HUES48 (cell line): ENCODE data around the gene CBX7.

ENCODE experiments used
- H3K27ac ChIP-seq: one replicate; pipeline ENCODE4 v1.7.0; 2013; ENCODE audit warnings: low read depth, low read length, inconsistent platforms
- H3K27me3 ChIP-seq: 2 replicates; pipeline ENCODE4 v1.6.1; 2013; ENCODE audit warnings: mild to moderate bottlenecking, low read length; ENCODE audit not compliant: control insufficient read depth, insufficient read depth
- H3K36me3 ChIP-seq: 2 replicates; pipeline ENCODE4 v1.6.1; 2013; ENCODE audit warnings: low read length; ENCODE audit not compliant: control insufficient read depth, insufficient read depth
- H3K4me1 ChIP-seq: 2 replicates; pipeline ENCODE4 v1.6.1; 2013; ENCODE audit warnings: mild to moderate bottlenecking, low read length; ENCODE audit not compliant: control insufficient read depth, insufficient read depth
- H3K4me3 ChIP-seq: 2 replicates; pipeline ENCODE4 v1.5.1; 2013; ENCODE audit warnings: mild to moderate bottlenecking, low read depth, low read length
- H3K9ac ChIP-seq: 2 replicates; pipeline ENCODE4 v1.6.1; 2013; ENCODE audit warnings: mild to moderate bottlenecking, low read depth, low read length, moderate library complexity
- H3K9me3 ChIP-seq: 2 replicates; pipeline ENCODE4 v1.6.1; 2013; ENCODE audit warnings: low read length; ENCODE audit not compliant: control insufficient read depth, insufficient read depth

Gene CBX7

GRCh38 chr22:39142088-39142680 lies 10.3 kb downstream of the CBX7 start:
- H3K4me3 ChIP-seq: no peak overlapping the region
- H3K27me3 ChIP-seq: no peaks in the 10 kb centered on the region
- no peak overlapping the region for H3K9ac ChIP-seq
- no peaks in the 10 kb centered on the region for H3K9me3 ChIP-seq
- peaks cover 17% of the 10 kb centered on the region for H3K4me1 ChIP-seq
- H3K27ac ChIP-seq: no peak overlapping the region
- H3K36me3 ChIP-seq: no peaks in the 10 kb centered on the region

GRCh38 chr22:39139933-39140332 lies 12.5 kb downstream of the CBX7 start:
- Histone ChIP-seq H3K4me1 (peaks cover 13% of the 10 kb centered on the region), H3K4me3 (no peak overlapping the region), H3K27ac (no peak overlapping the region), H3K9me3 (no peaks in the 10 kb centered on the region), H3K27me3 (no peaks in the 10 kb centered on the region), H3K9ac (no peak overlapping the region), H3K36me3 (no peaks in the 10 kb centered on the region)

GRCh38 chr22:39138357-39138997 lies 14.0 kb downstream of the CBX7 start:
- Histone ChIP-seq H3K9me3 (no peaks in the 10 kb centered on the region), H3K9ac (no peak overlapping the region), H3K27ac (no peak overlapping the region)

GRCh38 chr22:39136317-39136716 lies 16.2 kb downstream of the CBX7 start:
- Histone ChIP-seq H3K27ac (no peak overlapping the region), H3K9ac (no peak overlapping the region), H3K4me1 (peaks cover 3% of the 10 kb centered on the region), H3K36me3 (no peaks in the 10 kb centered on the region), H3K27me3 (no peaks in the 10 kb centered on the region), H3K9me3 (no peaks in the 10 kb centered on the region), H3K4me3 (no peak overlapping the region)

More at GRCh38 chr22:39138357-39138997, 14.0 kb downstream of the CBX7 start:
- Histone ChIP-seq H3K4me3 (no peak overlapping the region), H3K27me3 (no peaks in the 10 kb centered on the region), H3K4me1 (peaks cover under 1% of the 10 kb centered on the region; the same call in 1 of the 2 replicates), H3K36me3 (no peaks in the 10 kb centered on the region)

- Histone ChIP-seq H3K36me3 (no peaks in the 10 kb centered on the region), H3K9ac (no peak overlapping the region), H3K4me1 (peaks cover 12% of the 10 kb centered on the region), H3K9me3 (no peaks in the 10 kb centered on the region), H3K27ac (no peak overlapping the region), H3K27me3 (no peaks in the 10 kb centered on the region), H3K4me3 (no peak overlapping the region)
Measured at GRCh38 chr22:39135092-39135896, 17.2 kb downstream of the CBX7 start.

GRCh38 chr22:39134366-39135091 lies 18.0 kb downstream of the CBX7 start:
- Histone ChIP-seq H3K9ac (no peak overlapping the region), H3K27me3 (no peaks in the 10 kb centered on the region), H3K9me3 (no peaks in the 10 kb centered on the region)

GRCh38 chr22:39133871-39134270 lies 18.6 kb downstream of the CBX7 start:
- no peaks in the 10 kb centered on the region for H3K36me3 ChIP-seq
- H3K4me1 ChIP-seq: peaks cover 12% of the 10 kb centered on the region
- no peaks in the 10 kb centered on the region for H3K9me3 ChIP-seq
- no peak overlapping the region for H3K27ac ChIP-seq
- no peak overlapping the region for H3K9ac ChIP-seq
- no peak overlapping the region for H3K4me3 ChIP-seq
- no peaks in the 10 kb centered on the region for H3K27me3 ChIP-seq

More at GRCh38 chr22:39134366-39135091, 18.0 kb downstream of the CBX7 start:
- H3K4me1 ChIP-seq: peaks cover 12% of the 10 kb centered on the region
- H3K36me3 ChIP-seq: no peaks in the 10 kb centered on the region
- H3K27ac ChIP-seq: no peak overlapping the region
- no peak overlapping the region for H3K4me3 ChIP-seq

- Histone ChIP-seq H3K4me1 (peaks cover 12% of the 10 kb centered on the region), H3K27ac (no peak overlapping the region), H3K9ac (no peak overlapping the region), H3K4me3 (no peak overlapping the region), H3K27me3 (no peaks in the 10 kb centered on the region), H3K36me3 (no peaks in the 10 kb centered on the region), H3K9me3 (no peaks in the 10 kb centered on the region)
Measured at GRCh38 chr22:39132871-39133524, 19.5 kb downstream of the CBX7 start.

GRCh38 chr22:39132281-39132680 lies 20.2 kb downstream of the CBX7 start:
- no peaks in the 10 kb centered on the region for H3K9me3 ChIP-seq
- H3K27me3 ChIP-seq: no peaks in the 10 kb centered on the region
- no peak overlapping the region for H3K27ac ChIP-seq
- H3K4me3 ChIP-seq: no peak overlapping the region
- H3K4me1 ChIP-seq: peaks cover 12% of the 10 kb centered on the region
- H3K9ac ChIP-seq: no peak overlapping the region
- no peaks in the 10 kb centered on the region for H3K36me3 ChIP-seq
